ENCODE results near the gene NFIA.

DNA sequence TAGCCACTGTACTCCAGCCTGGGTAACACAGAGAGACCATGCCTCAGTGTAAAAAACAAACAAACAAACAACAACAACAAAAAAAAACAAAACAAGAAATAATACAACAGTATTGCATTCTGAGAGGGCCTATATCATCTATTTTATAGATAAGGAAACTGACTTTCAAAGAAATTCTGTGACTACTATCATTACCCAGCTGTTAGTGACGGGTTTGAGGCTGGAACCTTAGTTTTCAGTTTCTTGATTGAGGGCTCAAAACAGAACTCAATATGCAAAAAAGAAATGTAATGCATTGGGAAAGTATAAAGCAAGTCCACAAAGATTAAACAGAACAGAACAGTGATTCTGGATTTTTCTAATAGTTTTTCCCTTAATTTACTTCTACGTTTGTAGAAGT, 149.4 kb downstream of the NFIA start:
- TF ChIP-seq, protein P1, sequence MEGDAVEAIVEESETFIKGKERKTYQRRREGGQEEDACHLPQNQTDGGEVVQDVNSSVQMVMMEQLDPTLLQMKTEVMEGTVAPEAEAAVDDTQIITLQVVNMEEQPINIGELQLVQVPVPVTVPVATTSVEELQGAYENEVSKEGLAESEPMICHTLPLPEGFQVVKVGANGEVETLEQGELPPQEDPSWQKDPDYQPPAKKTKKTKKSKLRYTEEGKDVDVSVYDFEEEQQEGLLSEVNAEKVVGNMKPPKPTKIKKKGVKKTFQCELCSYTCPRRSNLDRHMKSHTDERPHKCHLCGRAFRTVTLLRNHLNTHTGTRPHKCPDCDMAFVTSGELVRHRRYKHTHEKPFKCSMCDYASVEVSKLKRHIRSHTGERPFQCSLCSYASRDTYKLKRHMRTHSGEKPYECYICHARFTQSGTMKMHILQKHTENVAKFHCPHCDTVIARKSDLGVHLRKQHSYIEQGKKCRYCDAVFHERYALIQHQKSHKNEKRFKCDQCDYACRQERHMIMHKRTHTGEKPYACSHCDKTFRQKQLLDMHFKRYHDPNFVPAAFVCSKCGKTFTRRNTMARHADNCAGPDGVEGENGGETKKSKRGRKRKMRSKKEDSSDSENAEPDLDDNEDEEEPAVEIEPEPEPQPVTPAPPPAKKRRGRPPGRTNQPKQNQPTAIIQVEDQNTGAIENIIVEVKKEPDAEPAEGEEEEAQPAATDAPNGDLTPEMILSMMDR (optimal IDR thresholded peaks at IDR 0.05 in 1 of 3, IDR thresholded peaks at IDR 0.05 in 1 of 3, conservative IDR thresholded peaks at IDR 0.05 in 1 of 3; ENCODE audit: extremely low read depth in 1 of 3, insufficient read depth in 2 of 3, low read length in 3 of 3): no peak
- TF ChIP-seq EZH2 (IDR thresholded peaks at IDR 0.05; ENCODE audit: low read length): no peak
